Fibroblast of peridontal ligament (primary cell): Measurements from ENCODE around the gene SPTBN4.
A peak's percentile ranks its signal among the peaks of the same experiment; 100 is the strongest.
"Not testable (repeated sequence)": the region's sequence is repeated elsewhere in the genome, so short reads cannot be mapped to it uniquely, and the experiment has no call there.

Experiments
- DNase-seq: peaks from one replicate; pipeline ENCODE4 v3.0.0-alpha.2; 2010; ENCODE audit errors: extremely low read depth

SPTBN4 gene

GRCh38 chr19:40465025-40465556, 1.7 kb upstream of the SPTBN4 start:
- DNase-seq = peak; percentile 87

- DNase-seq = peak; percentile 99
Observed at GRCh38 chr19:40465557-40466218, 1.1 kb upstream of the SPTBN4 start, which contains the start of gene BLVRB. Gene BLVRB (minus strand): TSS chr19:40465745. CDS start chr19:40465688, 57 bp downstream.

DNA sequence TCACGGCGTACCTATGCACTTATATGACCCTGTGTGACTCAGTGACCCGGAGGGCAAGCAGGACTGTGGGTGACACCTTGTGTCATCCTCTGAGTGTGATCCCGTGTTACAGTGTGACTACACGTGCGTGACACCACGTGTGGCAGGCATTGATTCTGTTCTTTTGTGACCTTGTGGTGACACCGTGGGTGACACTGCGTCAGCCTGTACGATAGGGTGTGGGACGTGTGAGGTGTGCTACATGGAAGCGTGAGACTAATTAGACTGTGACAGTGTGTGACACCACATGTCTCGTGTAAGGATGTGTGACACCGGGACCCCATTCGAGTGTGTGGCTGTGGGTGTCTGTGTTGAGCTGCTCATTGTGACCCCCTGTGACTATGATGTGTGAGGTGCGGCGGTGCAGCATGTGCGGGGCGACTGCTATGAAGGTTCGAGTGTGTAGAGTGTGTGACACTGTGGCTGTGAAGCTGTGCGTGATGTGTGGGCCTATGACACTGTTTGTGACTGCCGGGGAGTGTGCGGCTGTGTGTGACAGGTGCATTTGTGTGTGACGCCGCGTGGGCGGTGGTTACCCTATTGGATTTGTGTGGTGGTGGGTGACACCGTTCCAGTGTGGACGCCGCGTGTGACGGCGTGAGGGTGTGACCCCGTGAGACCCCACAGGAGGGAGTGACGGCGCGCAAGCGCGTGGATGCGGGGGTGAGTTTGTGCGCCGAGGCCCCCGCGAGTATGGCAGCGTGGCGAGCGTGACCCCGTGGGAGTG, 399 bp upstream of the SPTBN4 start:
- no peak for DNase-seq

DNA sequence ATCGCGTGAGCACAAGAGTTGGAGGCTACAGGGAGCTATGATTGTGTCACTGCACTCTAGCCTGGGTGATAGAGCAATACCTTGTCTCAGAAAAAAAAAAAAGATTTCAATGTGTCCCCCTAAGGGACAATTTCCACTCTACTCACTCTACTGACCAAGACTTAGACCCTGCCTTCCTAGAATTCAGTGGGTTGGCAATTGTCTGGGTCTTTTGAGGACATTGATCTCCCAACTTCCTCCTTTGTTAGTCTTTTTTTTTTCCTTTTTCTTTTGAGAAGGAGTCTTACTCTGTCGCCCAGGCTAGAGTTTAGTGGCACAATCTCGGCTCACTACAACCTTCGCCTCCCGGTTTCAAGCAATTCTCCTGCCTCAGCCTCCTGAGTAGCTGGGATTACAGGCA, 2.2 kb downstream of the SPTBN4 start:
- DNase-seq = no peak

DNA sequence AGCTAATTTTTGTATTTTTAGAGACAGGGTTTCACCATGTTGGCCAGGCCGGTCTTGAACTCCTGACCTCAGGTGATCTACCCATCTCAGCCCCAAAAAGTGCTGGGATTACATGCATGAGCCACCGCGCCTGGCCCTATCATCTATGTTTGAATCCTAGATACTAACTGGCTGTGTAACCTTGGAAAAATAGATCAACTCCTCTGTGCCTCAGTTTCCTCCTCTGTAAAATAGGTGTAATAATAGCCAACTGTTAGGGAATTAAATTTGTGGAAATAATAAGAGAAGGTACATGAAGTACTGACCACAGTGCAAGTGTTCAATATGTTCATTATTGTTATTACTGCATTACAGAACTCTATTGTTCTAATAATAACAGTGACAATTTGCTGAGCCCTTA, 4.3 kb downstream of the SPTBN4 start:
- DNase-seq = no peak

GRCh38 chr19:40472516-40472915, 5.7 kb downstream of the SPTBN4 start:
- DNase-seq = no peak

GRCh38 chr19:40474737-40475136, 7.9 kb downstream of the SPTBN4 start:
- no peak for DNase-seq

DNA sequence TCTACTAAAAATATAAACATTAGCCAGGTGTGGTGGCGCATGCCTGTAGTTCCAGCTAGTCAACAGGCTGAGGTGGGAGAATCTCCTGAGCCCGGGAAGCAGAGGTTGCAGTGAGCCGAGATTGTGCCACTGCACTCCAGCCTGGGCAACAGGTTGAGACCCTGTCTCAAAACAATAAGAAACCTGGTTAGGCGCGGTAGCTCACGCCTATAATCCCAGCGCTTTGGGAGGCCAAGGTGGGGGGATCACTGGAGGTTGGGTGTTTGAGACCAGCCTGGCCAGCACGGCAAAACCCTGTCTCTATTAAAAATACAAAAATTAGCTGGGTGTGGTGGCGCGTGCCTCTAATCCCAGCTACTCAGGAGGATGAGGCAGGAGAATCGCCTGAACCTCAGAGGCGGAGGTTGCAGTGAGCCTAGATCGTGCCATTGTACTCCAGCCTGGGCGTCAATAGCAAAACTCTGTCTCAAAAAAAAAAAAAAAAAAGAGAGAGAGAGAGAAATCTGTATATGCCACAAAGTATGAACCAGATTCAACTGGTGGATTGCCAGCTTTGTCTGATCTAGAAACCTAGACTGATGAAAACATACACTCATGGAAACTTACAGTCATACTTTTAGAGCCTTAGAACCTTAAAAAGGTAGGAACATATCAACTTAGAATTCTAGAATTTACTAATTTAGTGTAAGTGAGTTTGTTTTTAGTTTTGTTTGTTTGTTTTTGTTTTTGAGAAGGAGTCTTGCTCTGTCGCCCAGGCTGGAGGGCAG, 9.3 kb downstream of the SPTBN4 start:
- not testable (repeated sequence) for DNase-seq

- DNase-seq = no peak
Observed at GRCh38 chr19:40486017-40486416, 19.2 kb downstream of the SPTBN4 start.

DNA sequence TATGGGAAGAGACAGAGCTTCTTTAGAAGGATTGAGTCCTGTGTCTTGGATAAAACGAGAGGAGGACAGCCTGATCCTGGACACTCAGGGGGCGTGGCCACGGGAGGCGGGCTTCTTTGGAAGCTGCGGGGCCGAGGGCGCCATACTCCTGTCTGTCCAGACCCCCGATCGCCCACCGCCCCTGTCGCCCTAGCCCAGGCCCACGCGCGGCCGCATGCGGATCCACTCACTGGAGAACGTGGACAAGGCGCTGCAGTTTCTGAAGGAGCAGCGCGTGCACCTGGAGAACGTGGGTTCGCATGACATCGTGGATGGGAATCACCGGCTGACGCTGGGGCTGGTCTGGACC, 23.1 kb downstream of the SPTBN4 start:
- DNase-seq = no peak

GRCh38 chr19:40492274-40492673, 25.5 kb downstream of the SPTBN4 start:
- DNase-seq = no peak

DNA sequence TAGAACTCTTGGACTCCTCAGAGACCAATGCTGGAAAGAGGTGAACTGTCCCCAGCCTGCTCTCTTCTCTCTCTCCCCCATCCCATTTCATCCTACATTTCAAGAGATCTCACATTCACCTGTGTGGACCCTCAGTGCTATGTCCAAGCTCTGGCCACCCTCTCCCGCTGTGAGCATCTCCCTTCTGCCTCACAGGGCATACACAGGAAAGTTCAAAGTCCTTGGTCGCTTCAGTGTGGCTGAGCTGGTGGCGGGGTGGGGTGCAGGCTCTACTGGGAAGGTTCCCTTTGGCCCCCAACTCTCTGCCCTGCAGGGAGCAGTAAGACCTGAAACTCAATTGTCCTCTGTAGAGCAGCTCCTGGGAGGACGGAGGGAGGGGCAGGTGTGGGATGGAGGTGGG, 27.0 kb downstream of the SPTBN4 start:
- no peak for DNase-seq

GRCh38 chr19:40494191-40494838, 27.5 kb downstream of the SPTBN4 start:
- no peak for DNase-seq

- no peak for DNase-seq
Observed at GRCh38 chr19:40497214-40497613, 30.4 kb downstream of the SPTBN4 start.

- DNase-seq = no peak
Observed at GRCh38 chr19:40499320-40499719, 32.5 kb downstream of the SPTBN4 start.

DNA sequence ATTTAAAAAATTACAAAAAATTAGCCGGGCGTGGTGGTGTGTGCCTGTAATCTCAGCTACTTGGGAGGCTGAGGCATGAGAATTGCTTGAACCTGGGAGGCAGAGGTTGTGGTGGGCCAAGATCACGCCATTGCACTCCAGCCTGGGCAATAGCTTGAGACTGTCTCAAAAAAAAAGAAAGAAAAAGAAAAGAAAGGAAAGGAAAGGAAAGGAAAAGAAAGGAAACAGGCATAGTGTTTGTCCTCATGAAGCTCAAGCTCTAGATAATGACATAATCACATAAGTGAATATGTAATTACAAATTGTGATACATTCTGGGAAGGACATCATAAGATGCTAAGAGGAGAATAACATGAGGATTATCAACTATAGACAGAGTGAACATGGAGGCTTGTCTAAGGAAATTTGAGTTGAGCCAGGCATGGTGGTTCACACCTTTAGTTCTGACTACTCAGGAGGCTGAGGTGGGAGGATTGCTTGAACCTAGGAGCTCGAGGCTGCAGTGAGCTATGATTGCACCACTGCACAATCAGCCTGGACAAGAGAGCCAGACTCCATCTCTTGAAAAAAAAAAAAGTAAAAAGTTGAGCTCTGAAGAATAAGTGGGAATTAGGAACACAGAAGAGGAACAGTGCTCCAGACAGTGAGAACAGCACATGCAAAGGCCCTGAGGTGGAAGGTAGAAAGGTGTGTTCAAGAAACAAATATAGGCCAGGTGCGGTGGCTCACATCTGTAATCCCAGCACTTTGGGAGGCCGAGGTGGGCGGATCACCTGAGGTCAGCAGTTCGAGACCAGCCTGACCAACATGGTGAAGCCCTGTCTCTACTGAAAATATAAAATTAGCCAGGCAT, 34.1 kb downstream of the SPTBN4 start:
- DNase-seq = not testable (repeated sequence)

- no peak for DNase-seq
Observed at GRCh38 chr19:40501599-40501998, 34.8 kb downstream of the SPTBN4 start.

- DNase-seq = no peak
Observed at GRCh38 chr19:40502081-40502480, 35.3 kb downstream of the SPTBN4 start.

- DNase-seq = no peak
Observed at GRCh38 chr19:40502647-40503319, 36.0 kb downstream of the SPTBN4 start.

- no peak for DNase-seq
Observed at GRCh38 chr19:40503320-40503695, 36.5 kb downstream of the SPTBN4 start.
